Left ventricle myocardium inferior (tissue), 1 donor: ENCODE measurements around the gene ARHGAP33. TPM values are rescaled to one million over a fixed set of nuclear protein-coding genes. Genes with fewer than 3 reads are reported as not detected.

ENCODE experiments used
- DNase-seq: peaks from one replicate; pipeline ENCODE4 v3.0.0-alpha.2; 2020
- H3K27ac ChIP-seq: fragments of 200-600 bp; replicated peaks from 2 replicates; pipeline ENCODE4 v1.8.0; 2021
- H3K27me3 ChIP-seq: fragments of 200-600 bp; 2 replicates; pipeline ENCODE4 v1.8.0; 2021; ENCODE audit warnings: low read depth
- H3K36me3 ChIP-seq: fragments of 200-600 bp; 2 replicates; pipeline ENCODE4 v1.8.0; 2021
- H3K4me1 ChIP-seq: fragments of 200-600 bp; 2 replicates; pipeline ENCODE4 v1.8.0; 2021
- H3K4me3 ChIP-seq: fragments of 200-600 bp; 2 replicates; pipeline ENCODE4 v1.8.0; 2021; ENCODE audit warnings: mild to moderate bottlenecking, moderate library complexity
- H3K9me3 ChIP-seq: fragments of 200-600 bp; replicated peaks from 2 replicates; pipeline ENCODE4 v1.8.0; 2021
- CTCF ChIP-seq: fragments of 200-600 bp; IDR thresholded peaks from 2 replicates; pipeline ENCODE4 v1.8.0; 2021; ENCODE audit warnings: antibody characterized with exemption, mild to moderate bottlenecking, borderline replicate concordance
- intact Hi-C: fragments of 100-400 bp; cut with micrococcal nuclease; formaldehyde crosslinking; loops from one replicate; pipeline ENCODE4 v1.11.0; 2022
- total RNA-seq: library from RNA; stranded (reverse); fragmentation: NEBNext Ultra II Directional; extraction: Animal tissue kit (Norgen Biotek cat#: 25700); gene quantifications from one replicate; pipeline ENCODE4 v1.2.1, GENCODE V29; 2021
- donor health status: DM: no; HTN: yes; CAD: no; lungs with severe emphysema.

The ARHGAP33 gene
- total RNA-seq, 1 donor from 2014 or later, result 3.8 TPM

- H3K4me3 ChIP-seq, result no peak overlapping the region
- H3K27me3 ChIP-seq, result no peaks in the 10 kb centered on the region
- peak overlapping the region; percentile 61 for H3K27ac ChIP-seq
- peaks cover 63% of the 10 kb centered on the region for H3K4me1 ChIP-seq
- peaks cover 19% of the 10 kb centered on the region for H3K36me3 ChIP-seq
- H3K9me3 ChIP-seq, result no peaks in the 10 kb centered on the region
- no peak for TF ChIP-seq CTCF
- intact Hi-C loops, result no loop called here
- no peak for DNase-seq
These were observed 23.3 kb upstream of the ARHGAP33 start for GRCh38 chr19:35751839-35752745.

- H3K4me1 ChIP-seq, result peaks cover 63% of the 10 kb centered on the region
- intact Hi-C loops, result no loop called here
- no peak for DNase-seq
- H3K36me3 ChIP-seq, result peaks cover 19% of the 10 kb centered on the region
- H3K9me3 ChIP-seq, result no peaks in the 10 kb centered on the region
- TF ChIP-seq CTCF, result no peak
- no peak overlapping the region for H3K4me3 ChIP-seq
- no peak overlapping the region for H3K27ac ChIP-seq
- no peaks in the 10 kb centered on the region for H3K27me3 ChIP-seq
These were observed 22.5 kb upstream of the ARHGAP33 start for GRCh38 chr19:35752746-35753350.

- Histone ChIP-seq H3K4me3 (no peak overlapping the region), H3K4me1 (peaks cover 65% of the 10 kb centered on the region), H3K36me3 (peaks cover 19% of the 10 kb centered on the region), H3K9me3 (no peaks in the 10 kb centered on the region), H3K27me3 (no peaks in the 10 kb centered on the region), H3K27ac (peak overlapping the region; percentile 99)
- no peak for TF ChIP-seq CTCF
- intact Hi-C loops, result no loop called here
- DNase-seq, result no peak
These were observed 21.6 kb upstream of the ARHGAP33 start for GRCh38 chr19:35753634-35754369.

GRCh38 chr19:35754370-35755130, 20.8 kb upstream of the ARHGAP33 start:
- Histone ChIP-seq H3K27me3 (no peaks in the 10 kb centered on the region), H3K9me3 (no peaks in the 10 kb centered on the region), H3K36me3 (peaks cover 19% of the 10 kb centered on the region), H3K27ac (peak overlapping the region; percentile 99), H3K4me1 (peaks cover 65% of the 10 kb centered on the region), H3K4me3 (peak overlapping the region; percentile 100)
- no peak for DNase-seq
- TF ChIP-seq CTCF, result no peak
- intact Hi-C loops, result no loop called here

GRCh38 chr19:35755131-35755549, 20.2 kb upstream of the ARHGAP33 start:
- no peaks in the 10 kb centered on the region for H3K9me3 ChIP-seq
- TF ChIP-seq CTCF, result no peak
- no peak for DNase-seq
- H3K27me3 ChIP-seq, result no peaks in the 10 kb centered on the region
- peaks cover 19% of the 10 kb centered on the region for H3K36me3 ChIP-seq
- peak overlapping the region; percentile 99 for H3K27ac ChIP-seq
- H3K4me1 ChIP-seq, result peaks cover 59% of the 10 kb centered on the region
- intact Hi-C loops, result no loop called here
- H3K4me3 ChIP-seq, result peak overlapping the region; percentile 100
